ENCODE results near the gene RADIL.

Gene RADIL

GRCh38 chr7:4816419-4817080 is 67.0 kb downstream of the RADIL start:
- TF ChIP-seq TAF1 (IDR thresholded peaks at IDR 0.05; ENCODE audit: borderline replicate concordance, insufficient read depth, low read length) (no peak), FOXP2 (optimal IDR thresholded peaks at IDR 0.05; ENCODE audit: borderline replicate concordance, extremely low read depth, extremely low read length, insufficient read depth) (no peak), POLR2AphosphoS5 (IDR thresholded peaks at IDR 0.05; ENCODE audit: low read depth, low read length) (no peak), SIN3A (IDR thresholded peaks at IDR 0.05; ENCODE audit: borderline replicate concordance, insufficient read depth, low read length) (no peak)
- TF ChIP-seq, protein P1, sequence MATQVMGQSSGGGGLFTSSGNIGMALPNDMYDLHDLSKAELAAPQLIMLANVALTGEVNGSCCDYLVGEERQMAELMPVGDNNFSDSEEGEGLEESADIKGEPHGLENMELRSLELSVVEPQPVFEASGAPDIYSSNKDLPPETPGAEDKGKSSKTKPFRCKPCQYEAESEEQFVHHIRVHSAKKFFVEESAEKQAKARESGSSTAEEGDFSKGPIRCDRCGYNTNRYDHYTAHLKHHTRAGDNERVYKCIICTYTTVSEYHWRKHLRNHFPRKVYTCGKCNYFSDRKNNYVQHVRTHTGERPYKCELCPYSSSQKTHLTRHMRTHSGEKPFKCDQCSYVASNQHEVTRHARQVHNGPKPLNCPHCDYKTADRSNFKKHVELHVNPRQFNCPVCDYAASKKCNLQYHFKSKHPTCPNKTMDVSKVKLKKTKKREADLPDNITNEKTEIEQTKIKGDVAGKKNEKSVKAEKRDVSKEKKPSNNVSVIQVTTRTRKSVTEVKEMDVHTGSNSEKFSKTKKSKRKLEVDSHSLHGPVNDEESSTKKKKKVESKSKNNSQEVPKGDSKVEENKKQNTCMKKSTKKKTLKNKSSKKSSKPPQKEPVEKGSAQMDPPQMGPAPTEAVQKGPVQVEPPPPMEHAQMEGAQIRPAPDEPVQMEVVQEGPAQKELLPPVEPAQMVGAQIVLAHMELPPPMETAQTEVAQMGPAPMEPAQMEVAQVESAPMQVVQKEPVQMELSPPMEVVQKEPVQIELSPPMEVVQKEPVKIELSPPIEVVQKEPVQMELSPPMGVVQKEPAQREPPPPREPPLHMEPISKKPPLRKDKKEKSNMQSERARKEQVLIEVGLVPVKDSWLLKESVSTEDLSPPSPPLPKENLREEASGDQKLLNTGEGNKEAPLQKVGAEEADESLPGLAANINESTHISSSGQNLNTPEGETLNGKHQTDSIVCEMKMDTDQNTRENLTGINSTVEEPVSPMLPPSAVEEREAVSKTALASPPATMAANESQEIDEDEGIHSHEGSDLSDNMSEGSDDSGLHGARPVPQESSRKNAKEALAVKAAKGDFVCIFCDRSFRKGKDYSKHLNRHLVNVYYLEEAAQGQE (IDR thresholded peaks at IDR 0.05; ENCODE audit: insufficient read depth in 1 of 2, low read depth in 2 of 2, low read length in 2 of 2), result no peak

DNA sequence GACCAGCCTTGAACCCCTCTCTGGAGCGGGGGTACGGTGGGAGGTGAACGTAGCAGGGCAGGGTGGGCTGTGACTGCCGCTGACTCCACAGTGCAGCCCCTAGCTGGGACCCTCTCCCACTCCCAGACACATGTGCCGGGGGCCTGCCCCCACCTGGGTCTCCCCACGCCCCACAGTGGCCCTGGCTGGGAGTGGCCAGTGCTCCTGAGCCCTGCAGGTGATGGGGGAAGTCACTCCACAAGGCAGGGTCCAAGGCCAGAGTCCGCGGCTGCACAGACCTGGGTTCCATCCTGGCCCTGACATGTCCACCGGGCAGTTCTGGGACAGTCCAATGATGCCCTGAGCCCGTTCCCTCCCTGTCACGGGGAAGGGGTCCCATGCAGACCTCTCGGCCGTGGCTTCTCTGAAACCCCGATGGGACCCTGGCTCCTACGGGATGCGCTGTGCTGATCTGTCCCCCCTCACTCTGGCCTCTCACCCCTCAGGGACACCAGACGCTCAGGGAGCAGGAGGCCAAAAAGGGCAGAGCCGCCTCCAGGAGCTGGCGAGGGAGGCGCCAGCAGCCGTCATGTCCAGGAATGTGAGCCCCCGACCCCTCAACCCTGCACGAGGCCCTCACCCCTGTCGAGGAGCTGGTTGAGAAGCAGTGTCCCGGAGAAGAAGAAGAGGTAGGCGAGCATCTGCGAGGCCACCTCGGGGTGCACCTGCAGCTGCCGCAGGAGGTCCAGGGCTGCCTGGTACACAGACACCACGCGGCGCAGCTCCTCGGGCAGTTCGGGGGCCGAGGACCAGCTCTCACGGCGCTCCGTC is 67.7 kb downstream of the RADIL start:
- no peak for TF ChIP-seq POLR2AphosphoS5 (IDR thresholded peaks at IDR 0.05; ENCODE audit: low read depth, low read length)
- TF ChIP-seq SIN3A (IDR thresholded peaks at IDR 0.05; ENCODE audit: borderline replicate concordance, insufficient read depth, low read length), result no peak
- no peak for TF ChIP-seq TAF1 (IDR thresholded peaks at IDR 0.05; ENCODE audit: borderline replicate concordance, insufficient read depth, low read length)
- TF ChIP-seq, protein P1 (IDR thresholded peaks at IDR 0.05; ENCODE audit: insufficient read depth in 1 of 2, low read depth in 2 of 2, low read length in 2 of 2), result no peak
- TF ChIP-seq FOXP2 (optimal IDR thresholded peaks at IDR 0.05; ENCODE audit: borderline replicate concordance, extremely low read depth, extremely low read length, insufficient read depth), result no peak

DNA sequence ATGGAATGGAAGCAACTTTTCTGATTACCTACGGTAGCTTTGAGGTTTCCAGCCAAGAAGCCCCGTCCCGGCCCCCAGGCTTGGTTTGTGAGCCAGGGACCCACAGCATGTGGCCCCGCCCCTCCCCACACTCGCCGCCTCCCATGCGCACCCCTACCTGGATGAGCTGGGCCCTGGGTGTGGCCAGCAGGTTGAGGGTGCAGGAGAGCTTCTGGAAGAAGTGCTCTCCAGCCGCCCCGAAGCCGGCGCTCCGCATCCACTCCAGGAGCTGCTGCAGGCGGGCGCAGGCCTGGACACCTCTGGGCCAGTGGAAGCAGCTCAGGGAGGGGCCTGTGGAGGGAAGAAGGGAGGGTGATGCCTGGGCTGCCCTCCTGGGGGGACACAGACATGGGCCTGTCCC is 68.4 kb downstream of the RADIL start:
- TF ChIP-seq POLR2AphosphoS5 (IDR thresholded peaks at IDR 0.05; ENCODE audit: low read depth, low read length) (no peak), TAF1 (IDR thresholded peaks at IDR 0.05; ENCODE audit: borderline replicate concordance, insufficient read depth, low read length) (no peak), SIN3A (IDR thresholded peaks at IDR 0.05; ENCODE audit: borderline replicate concordance, insufficient read depth, low read length) (no peak)
- TF ChIP-seq, protein P1 (IDR thresholded peaks at IDR 0.05; ENCODE audit: insufficient read depth in 1 of 2, low read depth in 2 of 2, low read length in 2 of 2), result no peak

- TF ChIP-seq, protein P1 (IDR thresholded peaks at IDR 0.05; ENCODE audit: insufficient read depth in 1 of 2, low read depth in 2 of 2, low read length in 2 of 2), result no peak
- TF ChIP-seq SIN3A (IDR thresholded peaks at IDR 0.05; ENCODE audit: borderline replicate concordance, insufficient read depth, low read length) (no peak), TAF1 (IDR thresholded peaks at IDR 0.05; ENCODE audit: borderline replicate concordance, insufficient read depth, low read length) (no peak), FOXP2 (optimal IDR thresholded peaks at IDR 0.05; ENCODE audit: borderline replicate concordance, extremely low read depth, extremely low read length, insufficient read depth) (no peak), POLR2AphosphoS5 (IDR thresholded peaks at IDR 0.05; ENCODE audit: low read depth, low read length) (no peak)
Measured at GRCh38 chr7:4814433-4814832, 69.1 kb downstream of the RADIL start.
